HEK293T (cell line): ENCODE results near the gene GALNT18.
A peak's percentile ranks its signal among the peaks of the same experiment; 100 is the strongest.

ENCODE experiments used
- CTCF ChIA-PET: fragments of 350-600 bp; formaldehyde crosslinking; extraction: SDS; loops from one replicate; lab custom pipeline; 2021; ENCODE audit warnings: antibody characterized with exemption, inconsistent platforms; lab: Yijun Ruan, JAX
- POLR2A ChIA-PET: fragments of 350-600 bp; formaldehyde crosslinking; extraction: SDS; loops from one replicate; lab custom pipeline; 2020; ENCODE audit warnings: antibody characterized with exemption, inconsistent platforms; lab: Yijun Ruan, JAX
- DNase-seq: peaks from one replicate; pipeline ENCODE4 v3.0.0; 2012; ENCODE audit warnings: mixed read lengths; ENCODE audit errors: extremely low spot score
- ARNT ChIP-seq: fragments of 450-650 bp; IDR thresholded peaks from 2 replicates; pipeline ENCODE4 v1.6.1; 2017; ENCODE audit warnings: mild to moderate bottlenecking
- BHLHE40 ChIP-seq: fragments of 450-650 bp; IDR thresholded peaks from 2 replicates; pipeline ENCODE4 v1.6.1; 2016; ENCODE audit warnings: mild to moderate bottlenecking, moderate library complexity, borderline replicate concordance
- CTBP1 ChIP-seq: fragments of 450-650 bp; IDR thresholded peaks from 2 replicates; pipeline ENCODE4 v1.6.1; 2016; ENCODE audit warnings: borderline replicate concordance
- ELF4 ChIP-seq: fragments of 450-650 bp; IDR thresholded peaks from 2 replicates; pipeline ENCODE4 v1.6.1; 2017; ENCODE audit warnings: antibody characterized with exemption
- FOXA1 ChIP-seq: fragments of 450-650 bp; IDR thresholded peaks from 2 replicates; pipeline ENCODE4 v1.6.1; 2016; ENCODE audit warnings: mild to moderate bottlenecking
- FOXK2 ChIP-seq: fragments of 450-650 bp; IDR thresholded peaks from 2 replicates; pipeline ENCODE4 v1.6.1; 2016; ENCODE audit warnings: mild to moderate bottlenecking
- FOXM1 ChIP-seq: fragments of 450-650 bp; IDR thresholded peaks from 2 replicates; pipeline ENCODE4 v1.6.1; 2017; ENCODE audit warnings: mild to moderate bottlenecking, borderline replicate concordance
- HDGF ChIP-seq: fragments of 450-650 bp; IDR thresholded peaks from 2 replicates; pipeline ENCODE4 v1.6.1; 2017; ENCODE audit warnings: antibody characterized with exemption, borderline replicate concordance
- L3MBTL2 ChIP-seq: fragments of 450-650 bp; conservative IDR thresholded peaks from 2 replicates; pipeline ENCODE4 v1.6.1; 2016; ENCODE audit warnings: mild to moderate bottlenecking
- LEF1 ChIP-seq: fragments of 450-650 bp; IDR thresholded peaks from 2 replicates; pipeline ENCODE4 v1.6.1; 2017; ENCODE audit warnings: mild to moderate bottlenecking, borderline replicate concordance
- NFRKB ChIP-seq: fragments of 450-650 bp; IDR thresholded peaks from 2 replicates; pipeline ENCODE4 v1.6.1; 2016; ENCODE audit warnings: mild to moderate bottlenecking, moderate library complexity
- SP1 ChIP-seq: fragments of 450-650 bp; IDR thresholded peaks from 2 replicates; pipeline ENCODE4 v1.6.1; 2017
- SUZ12 ChIP-seq: fragments of 450-650 bp; IDR thresholded peaks from 2 replicates; pipeline ENCODE4 v1.6.1; 2016; ENCODE audit warnings: mild to moderate bottlenecking
- TARDBP ChIP-seq: fragments of 450-650 bp; IDR thresholded peaks from 2 replicates; pipeline ENCODE4 v1.6.1; 2016
- ZNF384 ChIP-seq: fragments of 450-650 bp; IDR thresholded peaks from 2 replicates; pipeline ENCODE4 v1.6.1; 2016
- TF ChIP-seq, protein P1 (sequence below): fragments of 450-650 bp; IDR thresholded peaks from 2 replicates; pipeline ENCODE4 v1.6.1; 2016

Gene GALNT18

DNA sequence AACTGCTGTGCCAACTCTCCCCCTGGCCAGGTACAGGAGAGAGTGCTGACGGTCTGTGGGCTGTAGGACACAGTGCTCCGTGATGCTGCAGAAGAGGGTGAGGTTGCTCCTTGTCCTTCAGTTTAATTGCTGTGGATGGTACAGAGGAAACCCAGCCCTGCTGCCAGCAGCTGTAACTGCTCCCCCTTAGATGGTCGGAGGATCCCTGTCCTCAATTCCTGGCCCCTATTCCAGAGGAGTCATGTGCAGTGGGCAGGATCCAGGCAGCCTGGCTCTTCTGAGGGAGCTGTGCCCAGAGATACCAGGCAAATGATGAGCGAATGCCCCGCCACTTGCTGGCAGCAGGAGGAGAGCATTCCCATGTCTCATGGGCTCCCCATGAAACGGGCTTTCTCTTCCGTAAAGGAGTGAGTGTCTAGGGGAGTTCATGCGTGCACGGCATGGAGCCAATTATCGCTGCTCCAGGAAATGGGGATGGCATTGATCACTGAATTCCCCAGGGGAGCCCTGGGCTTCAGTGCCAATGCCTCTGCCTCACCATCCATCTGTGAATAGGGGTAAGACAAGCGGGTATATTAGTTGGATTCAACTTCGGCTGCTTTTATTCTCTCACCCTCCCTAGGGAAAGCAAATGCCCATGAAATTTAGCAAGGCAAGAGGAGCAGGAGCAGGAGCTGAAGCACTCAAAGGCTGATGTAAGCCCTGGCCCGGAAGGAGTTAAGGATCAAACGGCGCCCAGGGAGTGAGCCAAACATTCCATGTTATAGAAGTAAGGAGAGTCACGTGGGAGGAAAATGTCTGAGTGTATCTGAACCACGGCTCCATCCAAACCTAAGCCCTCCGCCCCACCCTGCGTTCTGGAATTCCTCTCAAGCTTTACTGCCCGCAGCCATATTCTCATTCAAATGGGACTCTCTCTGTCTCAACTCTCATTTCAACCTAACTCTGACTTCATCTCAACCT, 217.8 kb downstream of the GALNT18 start:
- ChIA-PET CTCF (interaction anchor here (0.6 kb wide), 1 partner anchor 389 kb away, joined by 3 read pairs; no protein-coding TSS in a partner anchor), POLR2A (no interaction called here)
- no peak for TF ChIP-seq FOXA1
- TF ChIP-seq HDGF, result no peak
- TF ChIP-seq LEF1, result no peak
- TF ChIP-seq FOXM1, result no peak
- TF ChIP-seq CTBP1, result no peak
- no peak for TF ChIP-seq SP1
- TF ChIP-seq ARNT, result no peak
- no peak for TF ChIP-seq BHLHE40
- no peak for TF ChIP-seq ELF4
- TF ChIP-seq NFRKB, result no peak
- no peak for TF ChIP-seq ZNF384
- no peak for TF ChIP-seq TARDBP
- no peak for TF ChIP-seq FOXK2
- TF ChIP-seq, protein P1, sequence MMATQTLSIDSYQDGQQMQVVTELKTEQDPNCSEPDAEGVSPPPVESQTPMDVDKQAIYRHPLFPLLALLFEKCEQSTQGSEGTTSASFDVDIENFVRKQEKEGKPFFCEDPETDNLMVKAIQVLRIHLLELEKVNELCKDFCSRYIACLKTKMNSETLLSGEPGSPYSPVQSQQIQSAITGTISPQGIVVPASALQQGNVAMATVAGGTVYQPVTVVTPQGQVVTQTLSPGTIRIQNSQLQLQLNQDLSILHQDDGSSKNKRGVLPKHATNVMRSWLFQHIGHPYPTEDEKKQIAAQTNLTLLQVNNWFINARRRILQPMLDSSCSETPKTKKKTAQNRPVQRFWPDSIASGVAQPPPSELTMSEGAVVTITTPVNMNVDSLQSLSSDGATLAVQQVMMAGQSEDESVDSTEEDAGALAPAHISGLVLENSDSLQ, result no peak
- no peak for TF ChIP-seq L3MBTL2
- TF ChIP-seq SUZ12, result no peak
- DNase-seq, result no peak

DNA sequence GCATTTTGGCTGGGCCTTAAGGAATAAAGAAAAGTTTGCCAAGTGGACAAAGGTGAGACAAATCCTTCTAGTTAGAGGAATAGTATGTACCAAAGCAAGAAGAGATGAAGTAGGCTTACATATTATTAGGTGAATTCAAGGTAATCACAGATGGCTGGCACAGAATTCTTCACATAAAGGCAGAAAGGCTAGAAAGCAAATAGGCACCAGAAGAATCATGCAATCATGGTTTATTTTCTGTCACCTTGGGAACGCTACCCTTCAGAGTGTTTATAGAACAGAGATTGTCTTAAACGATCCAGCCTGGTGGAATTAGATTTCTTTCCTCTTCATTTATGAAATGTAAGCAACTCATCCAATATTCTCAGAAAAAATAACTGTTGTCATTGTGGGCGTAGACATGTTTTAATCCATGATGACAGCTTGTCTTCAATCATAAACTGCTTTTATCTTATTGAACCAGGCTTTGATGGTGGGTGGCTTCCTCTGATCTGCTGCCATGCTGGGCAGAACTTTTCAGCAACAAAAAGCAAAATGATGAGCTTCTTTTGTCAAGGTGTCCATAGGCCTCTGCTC, 219.8 kb downstream of the GALNT18 start:
- CTCF ChIA-PET, result no interaction called here
- TF ChIP-seq TARDBP, result no peak
- no peak for TF ChIP-seq ELF4
- no peak for TF ChIP-seq FOXA1
- no peak for DNase-seq
- POLR2A ChIA-PET, result interaction anchor here (1.5 kb wide), 1 partner anchor 13 kb away, joined by 3 read pairs; no protein-coding TSS in a partner anchor

DNA sequence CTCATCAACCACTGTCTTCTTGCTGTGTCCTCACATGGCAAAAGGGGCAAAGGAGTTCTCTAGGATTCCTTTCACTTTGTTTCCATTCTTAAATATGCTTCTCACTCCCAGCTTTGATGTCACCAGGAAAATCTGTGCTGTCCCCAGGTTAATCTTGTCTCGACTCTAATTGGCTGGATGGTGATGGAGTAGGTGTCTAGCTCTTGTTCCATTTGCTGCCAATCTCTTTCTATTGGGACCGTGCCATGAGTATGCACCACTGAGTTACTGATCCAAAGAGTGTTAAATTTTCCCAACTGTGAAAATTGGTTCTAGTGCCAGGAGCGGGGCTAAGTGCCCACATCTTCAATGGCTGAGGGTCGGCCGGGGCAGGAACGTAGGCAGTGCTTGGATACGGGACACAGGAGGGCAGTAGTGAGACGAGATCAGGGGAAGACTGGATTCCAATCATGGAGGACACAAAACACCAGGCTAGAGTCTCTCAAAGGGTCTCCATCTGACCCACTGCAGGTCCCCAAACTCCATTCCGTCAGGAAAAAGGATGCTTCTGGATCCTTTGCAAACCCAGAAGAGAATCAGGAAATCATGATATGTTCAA, 221.1 kb downstream of the GALNT18 start:
- TF ChIP-seq L3MBTL2 (no peak), CTBP1 (no peak), ELF4 (no peak), NFRKB (no peak), TARDBP (no peak), ARNT (no peak), FOXK2 (no peak), ZNF384 (no peak), BHLHE40 (no peak), HDGF (no peak), SUZ12 (no peak), LEF1 (no peak)
- ChIA-PET POLR2A (interaction anchor here (1.5 kb wide), 1 partner anchor 12 kb away, joined by 3 read pairs; no protein-coding TSS in a partner anchor), CTCF (no interaction called here)
- peak; percentile 49 for DNase-seq

DNA sequence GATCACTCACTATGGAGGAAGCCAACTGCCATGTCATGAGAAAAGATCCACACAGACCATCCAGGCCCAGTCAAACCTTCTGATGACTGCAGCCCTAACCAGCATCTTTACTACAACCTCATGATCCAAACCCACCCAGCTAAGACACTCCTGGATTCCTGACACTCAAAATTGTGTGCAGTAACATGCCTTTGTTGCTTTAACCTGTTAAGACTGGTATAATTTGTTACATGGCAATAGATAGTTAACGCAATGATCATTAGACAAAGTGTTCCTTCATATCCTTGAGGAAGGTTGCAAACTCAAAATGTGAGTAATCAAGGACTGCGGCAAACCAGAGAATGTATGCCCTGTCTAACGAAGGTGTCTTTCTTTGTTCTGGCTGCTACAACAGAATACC, 221.7 kb downstream of the GALNT18 start:
- CTCF ChIA-PET, result no interaction called here
- DNase-seq, result no peak
- POLR2A ChIA-PET, result no interaction called here
- no peak for TF ChIP-seq L3MBTL2
- TF ChIP-seq NFRKB, result no peak
- TF ChIP-seq ARNT, result no peak
- TF ChIP-seq SP1, result no peak
- TF ChIP-seq FOXM1, result no peak
- no peak for TF ChIP-seq ZNF384
- no peak for TF ChIP-seq BHLHE40
- no peak for TF ChIP-seq TARDBP
- TF ChIP-seq HDGF, result no peak
- TF ChIP-seq ELF4, result no peak
- TF ChIP-seq SUZ12, result no peak
- TF ChIP-seq LEF1, result no peak
- no peak for TF ChIP-seq FOXA1
- no peak for TF ChIP-seq FOXK2
- no peak for TF ChIP-seq CTBP1
- TF ChIP-seq, protein P1, result no peak

DNA sequence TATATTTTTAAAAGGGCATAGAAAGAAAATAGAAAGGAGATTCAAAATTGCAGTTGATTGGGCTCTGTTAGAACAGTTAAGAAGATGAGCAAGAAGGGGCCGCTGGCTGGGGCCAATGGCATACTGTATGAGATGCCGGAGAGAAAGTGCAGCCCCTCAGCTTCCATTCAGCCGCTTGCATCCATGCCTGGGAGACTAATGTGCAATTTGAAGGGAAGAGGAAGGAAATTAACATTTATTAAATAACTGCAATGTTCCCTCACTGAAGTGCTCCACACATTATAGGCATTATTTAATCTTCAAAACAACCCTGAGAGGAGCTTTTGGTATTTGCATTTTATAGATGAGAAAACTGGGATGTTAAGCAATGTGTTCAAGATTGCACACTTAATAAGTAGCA, 224.0 kb downstream of the GALNT18 start:
- TF ChIP-seq ZNF384, result no peak
- no peak for TF ChIP-seq FOXM1
- DNase-seq, result no peak
- CTCF ChIA-PET, result interaction anchor here (0.6 kb wide), 1 partner anchor 151 kb away, joined by 4 read pairs; no protein-coding TSS in a partner anchor
- POLR2A ChIA-PET, result no interaction called here

DNA sequence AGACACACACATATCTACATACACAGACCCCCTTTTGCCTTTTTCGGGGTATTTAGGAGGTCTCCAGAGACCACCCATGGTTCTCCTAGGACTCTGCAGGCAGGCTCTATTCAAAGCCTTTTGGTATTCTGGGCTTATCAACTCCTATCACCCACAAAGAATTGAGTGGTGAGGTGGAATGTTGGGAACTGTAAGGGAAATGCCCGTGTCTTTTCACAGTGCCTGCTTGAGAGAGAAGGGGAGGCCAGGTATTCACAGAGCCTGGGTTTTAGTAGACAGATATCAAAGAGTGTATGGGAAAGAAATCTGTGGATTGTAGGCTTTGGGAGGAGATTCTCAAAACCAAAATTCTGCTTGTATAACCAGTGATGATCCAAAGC, 224.8 kb downstream of the GALNT18 start:
- TF ChIP-seq SUZ12, result no peak
- no peak for DNase-seq
- CTCF ChIA-PET, result no interaction called here
- POLR2A ChIA-PET, result no interaction called here
